Measurements from ENCODE around the gene PAN3. TPM values are rescaled to one million over a fixed set of nuclear protein-coding genes. Genes with fewer than 3 reads are reported as not detected.

PAN3 gene
- total and polyA plus RNA-seq, 2 experiments from 2014 or later = 27.4 to 58.2 TPM

DNA sequence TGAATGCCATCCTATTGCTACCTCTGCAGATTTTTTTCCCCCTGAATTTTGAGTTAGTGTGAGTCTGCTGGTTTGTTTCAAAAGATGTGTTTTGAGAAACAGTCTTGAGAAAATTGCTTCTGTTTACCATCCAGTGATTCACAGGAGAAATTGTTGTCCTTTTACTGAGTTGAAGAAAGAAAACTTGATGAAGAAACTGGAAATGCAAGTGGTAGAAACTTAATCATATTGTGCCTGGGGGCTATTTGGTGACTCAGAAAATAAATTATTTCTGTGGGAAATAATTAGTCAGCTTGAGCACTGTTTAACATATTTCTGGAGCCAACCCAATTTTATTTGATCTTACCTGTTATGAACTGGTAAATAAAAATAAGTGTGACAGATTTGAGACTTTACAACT, 35.4 kb downstream of the PAN3 start:
- Histone ChIP-seq H3K27me3 (ENCODE audit: insufficient read depth) (no peaks in the 10 kb centered on the region), H2AFZ (no peak overlapping the region), H3K9me2 (ENCODE audit: insufficient read depth) (no peaks in the 10 kb centered on the region), H3K36me3 (ENCODE audit: insufficient read depth) (peaks cover 12% of the 10 kb centered on the region; the same call in 1 of the 2 replicates), H3K4me1 (ENCODE audit: insufficient read depth) (peaks cover 14% of the 10 kb centered on the region; the same call in 1 of the 2 replicates), H3K79me2 (replicated peaks; ENCODE audit: insufficient read depth) (peaks cover 79% of the 10 kb centered on the region), H4K20me1 (replicated peaks; ENCODE audit: insufficient read depth) (peaks cover 21% of the 10 kb centered on the region), H3K27ac (ENCODE audit: low read depth) (no peak overlapping the region), H3K4me3 (no peak overlapping the region), H3F3A (replicated peaks; ENCODE audit: low read depth) (no peaks in the 10 kb centered on the region), H3K4me2 (no peak overlapping the region)
- H3K4me1 Mint-ChIP-seq = peaks cover 20% of the 10 kb centered on the region
- no peak for TF ChIP-seq CREB1 (CRISPR knock-in tag; IDR thresholded peaks at IDR 0.05; ENCODE audit: low read depth)
- no peak for TF ChIP-seq ZNF114 (CRISPR knock-in tag; IDR thresholded peaks at IDR 0.05)
- no peak for TF ChIP-seq ETS1 (IDR thresholded peaks at IDR 0.05)
- no peak for TF ChIP-seq ZNF331 (CRISPR knock-in tag; IDR thresholded peaks at IDR 0.05; ENCODE audit: low read depth)
- TF ChIP-seq POLR2AphosphoS5 (IDR thresholded peaks at IDR 0.05; ENCODE audit: low read depth) = no peak
- TF ChIP-seq STAT1 (IDR thresholded peaks at IDR 0.05; ENCODE audit: unreplicated experiment) = no peak
- TF ChIP-seq, protein P1, sequence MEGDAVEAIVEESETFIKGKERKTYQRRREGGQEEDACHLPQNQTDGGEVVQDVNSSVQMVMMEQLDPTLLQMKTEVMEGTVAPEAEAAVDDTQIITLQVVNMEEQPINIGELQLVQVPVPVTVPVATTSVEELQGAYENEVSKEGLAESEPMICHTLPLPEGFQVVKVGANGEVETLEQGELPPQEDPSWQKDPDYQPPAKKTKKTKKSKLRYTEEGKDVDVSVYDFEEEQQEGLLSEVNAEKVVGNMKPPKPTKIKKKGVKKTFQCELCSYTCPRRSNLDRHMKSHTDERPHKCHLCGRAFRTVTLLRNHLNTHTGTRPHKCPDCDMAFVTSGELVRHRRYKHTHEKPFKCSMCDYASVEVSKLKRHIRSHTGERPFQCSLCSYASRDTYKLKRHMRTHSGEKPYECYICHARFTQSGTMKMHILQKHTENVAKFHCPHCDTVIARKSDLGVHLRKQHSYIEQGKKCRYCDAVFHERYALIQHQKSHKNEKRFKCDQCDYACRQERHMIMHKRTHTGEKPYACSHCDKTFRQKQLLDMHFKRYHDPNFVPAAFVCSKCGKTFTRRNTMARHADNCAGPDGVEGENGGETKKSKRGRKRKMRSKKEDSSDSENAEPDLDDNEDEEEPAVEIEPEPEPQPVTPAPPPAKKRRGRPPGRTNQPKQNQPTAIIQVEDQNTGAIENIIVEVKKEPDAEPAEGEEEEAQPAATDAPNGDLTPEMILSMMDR (conservative IDR thresholded peaks at IDR 0.05; ENCODE audit: low read depth in 2 of 2) = no peak
- TF ChIP-seq NANOG (IDR thresholded peaks at IDR 0.05; ENCODE audit: borderline replicate concordance) = no peak
- TF ChIP-seq, protein P2, sequence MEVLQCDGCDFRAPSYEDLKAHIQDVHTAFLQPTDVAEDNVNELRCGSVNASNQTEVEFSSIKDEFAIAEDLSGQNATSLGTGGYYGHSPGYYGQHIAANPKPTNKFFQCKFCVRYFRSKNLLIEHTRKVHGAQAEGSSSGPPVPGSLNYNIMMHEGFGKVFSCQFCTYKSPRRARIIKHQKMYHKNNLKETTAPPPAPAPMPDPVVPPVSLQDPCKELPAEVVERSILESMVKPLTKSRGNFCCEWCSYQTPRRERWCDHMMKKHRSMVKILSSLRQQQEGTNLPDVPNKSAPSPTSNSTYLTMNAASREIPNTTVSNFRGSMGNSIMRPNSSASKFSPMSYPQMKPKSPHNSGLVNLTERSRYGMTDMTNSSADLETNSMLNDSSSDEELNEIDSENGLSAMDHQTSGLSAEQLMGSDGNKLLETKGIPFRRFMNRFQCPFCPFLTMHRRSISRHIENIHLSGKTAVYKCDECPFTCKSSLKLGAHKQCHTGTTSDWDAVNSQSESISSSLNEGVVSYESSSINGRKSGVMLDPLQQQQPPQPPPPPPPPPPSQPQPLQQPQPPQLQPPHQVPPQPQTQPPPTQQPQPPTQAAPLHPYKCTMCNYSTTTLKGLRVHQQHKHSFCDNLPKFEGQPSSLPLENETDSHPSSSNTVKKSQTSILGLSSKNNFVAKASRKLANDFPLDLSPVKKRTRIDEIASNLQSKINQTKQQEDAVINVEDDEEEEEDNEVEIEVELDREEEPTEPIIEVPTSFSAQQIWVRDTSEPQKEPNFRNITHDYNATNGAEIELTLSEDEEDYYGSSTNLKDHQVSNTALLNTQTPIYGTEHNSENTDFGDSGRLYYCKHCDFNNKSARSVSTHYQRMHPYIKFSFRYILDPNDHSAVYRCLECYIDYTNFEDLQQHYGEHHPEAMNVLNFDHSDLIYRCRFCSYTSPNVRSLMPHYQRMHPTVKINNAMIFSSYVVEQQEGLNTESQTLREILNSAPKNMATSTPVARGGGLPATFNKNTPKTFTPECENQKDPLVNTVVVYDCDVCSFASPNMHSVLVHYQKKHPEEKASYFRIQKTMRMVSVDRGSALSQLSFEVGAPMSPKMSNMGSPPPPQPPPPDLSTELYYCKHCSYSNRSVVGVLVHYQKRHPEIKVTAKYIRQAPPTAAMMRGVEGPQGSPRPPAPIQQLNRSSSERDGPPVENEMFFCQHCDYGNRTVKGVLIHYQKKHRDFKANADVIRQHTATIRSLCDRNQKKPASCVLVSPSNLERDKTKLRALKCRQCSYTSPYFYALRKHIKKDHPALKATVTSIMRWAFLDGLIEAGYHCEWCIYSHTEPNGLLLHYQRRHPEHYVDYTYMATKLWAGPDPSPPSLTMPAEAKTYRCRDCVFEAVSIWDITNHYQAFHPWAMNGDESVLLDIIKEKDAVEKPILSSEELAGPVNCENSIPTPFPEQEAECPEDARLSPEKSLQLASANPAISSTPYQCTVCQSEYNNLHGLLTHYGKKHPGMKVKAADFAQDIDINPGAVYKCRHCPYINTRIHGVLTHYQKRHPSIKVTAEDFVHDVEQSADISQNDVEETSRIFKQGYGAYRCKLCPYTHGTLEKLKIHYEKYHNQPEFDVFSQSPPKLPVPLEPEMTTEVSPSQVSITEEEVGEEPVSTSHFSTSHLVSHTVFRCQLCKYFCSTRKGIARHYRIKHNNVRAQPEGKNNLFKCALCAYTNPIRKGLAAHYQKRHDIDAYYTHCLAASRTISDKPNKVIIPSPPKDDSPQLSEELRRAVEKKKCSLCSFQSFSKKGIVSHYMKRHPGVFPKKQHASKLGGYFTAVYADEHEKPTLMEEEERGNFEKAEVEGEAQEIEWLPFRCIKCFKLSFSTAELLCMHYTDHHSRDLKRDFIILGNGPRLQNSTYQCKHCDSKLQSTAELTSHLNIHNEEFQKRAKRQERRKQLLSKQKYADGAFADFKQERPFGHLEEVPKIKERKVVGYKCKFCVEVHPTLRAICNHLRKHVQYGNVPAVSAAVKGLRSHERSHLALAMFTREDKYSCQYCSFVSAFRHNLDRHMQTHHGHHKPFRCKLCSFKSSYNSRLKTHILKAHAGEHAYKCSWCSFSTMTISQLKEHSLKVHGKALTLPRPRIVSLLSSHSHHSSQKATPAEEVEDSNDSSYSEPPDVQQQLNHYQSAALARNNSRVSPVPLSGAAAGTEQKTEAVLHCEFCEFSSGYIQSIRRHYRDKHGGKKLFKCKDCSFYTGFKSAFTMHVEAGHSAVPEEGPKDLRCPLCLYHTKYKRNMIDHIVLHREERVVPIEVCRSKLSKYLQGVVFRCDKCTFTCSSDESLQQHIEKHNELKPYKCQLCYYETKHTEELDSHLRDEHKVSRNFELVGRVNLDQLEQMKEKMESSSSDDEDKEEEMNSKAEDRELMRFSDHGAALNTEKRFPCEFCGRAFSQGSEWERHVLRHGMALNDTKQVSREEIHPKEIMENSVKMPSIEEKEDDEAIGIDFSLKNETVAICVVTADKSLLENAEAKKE (CRISPR knock-in tag; IDR thresholded peaks at IDR 0.05) = no peak
- no peak for TF ChIP-seq REST (IDR thresholded peaks at IDR 0.05; ENCODE audit: unreplicated experiment)
- TF ChIP-seq JUNB (IDR thresholded peaks at IDR 0.05; ENCODE audit: unreplicated experiment) = no peak
- no peak for TF ChIP-seq EZH2phosphoT487 (IDR thresholded peaks at IDR 0.05; ENCODE audit: unreplicated experiment)
- no peak for TF ChIP-seq EZH2 (IDR thresholded peaks at IDR 0.05; ENCODE audit: low read depth, unreplicated experiment)
- no peak for DNase-seq (ENCODE audit: low spot score)
- peaks cover 19% of the 10 kb centered on the region; the same call in 2 of the 3 replicates for H3K36me3 Mint-ChIP-seq (ENCODE audit: low read depth)
- no peak overlapping the region for H3K4me3 Mint-ChIP-seq
- H3K27me3 Mint-ChIP-seq (ENCODE audit: insufficient read depth, low read depth, poor library complexity) = no peaks in the 10 kb centered on the region
- ATAC-seq = no peak
- peak overlapping the region; percentile 39; the same call in 1 of the 2 replicates for H3K27ac Mint-ChIP-seq
- no peaks in the 10 kb centered on the region for H3K9me3 Mint-ChIP-seq

All from GM23338 (cell line).